ENCODE results near the gene RFC3. TPM values are rescaled to one million over a fixed set of nuclear protein-coding genes. Genes with fewer than 3 reads are reported as not detected.
"Not testable (repeated sequence)": the region's sequence is repeated elsewhere in the genome, so short reads cannot be mapped to it uniquely, and the experiment has no call there.

RFC3 gene
- total and polyA plus RNA-seq, 2 donors (not counting 1 experiment from before 2014, with no cell fraction given), result 3.1 to 13.4 TPM

- H3K36me3 ChIP-seq (ENCODE audit: control insufficient read depth, insufficient read depth, low read length), result no peaks in the 10 kb centered on the region
- no peak overlapping the region for H3K9ac ChIP-seq (ENCODE audit: insufficient read depth, low read length)
- no peak overlapping the region for H2AFZ ChIP-seq (ENCODE audit: low read length)
- H4K20me1 ChIP-seq (ENCODE audit: control insufficient read depth, extremely low read depth, insufficient read depth, low read length), result no peaks in the 10 kb centered on the region
- H3K4me3 ChIP-seq (replicated peaks in 1 of 4; ENCODE audit: control extremely low read depth in 1 of 4, insufficient read depth in 1 of 4, low read depth in 3 of 4, low read length in 4 of 4), result no peak overlapping the region
- no peak overlapping the region for H3K27ac ChIP-seq (ENCODE audit: insufficient read depth, low read length)
- TF ChIP-seq CTCF (conservative IDR thresholded peaks at IDR 0.05 in 1 of 2, IDR thresholded peaks at IDR 0.05 in 1 of 2; ENCODE audit: low read depth in 1 of 2, low read length in 2 of 2), result no peak
- no peak for TF ChIP-seq EZH2 (IDR thresholded peaks at IDR 0.05; ENCODE audit: low read length, missing control alignments)
- H3K9me3 ChIP-seq (ENCODE audit: control insufficient read depth, insufficient read depth, low read depth, low read length), result no peaks in the 10 kb centered on the region
- no peaks in the 10 kb centered on the region for H3K79me2 ChIP-seq (ENCODE audit: control insufficient read depth, insufficient read depth, low read length)
- no peak overlapping the region for H3K4me2 ChIP-seq (ENCODE audit: extremely low read depth, insufficient read depth, low read length)
- H3K27me3 ChIP-seq (ENCODE audit: control insufficient read depth, insufficient read depth, low read length), result peaks cover 3% of the 10 kb centered on the region
- no peaks in the 10 kb centered on the region for H3K4me1 ChIP-seq (ENCODE audit: control insufficient read depth, extremely low read depth, insufficient read depth, low read length)
- DNase-seq (ENCODE audit: low read depth in 2 of 2), result no peak
Observed at GRCh38 chr13:33775339-33776108, 42.4 kb upstream of the RFC3 start.

GRCh38 chr13:33776239-33776881 lies 41.6 kb upstream of the RFC3 start:
- Histone ChIP-seq H4K20me1 (ENCODE audit: control insufficient read depth, extremely low read depth, insufficient read depth, low read length) (no peaks in the 10 kb centered on the region), H3K9ac (ENCODE audit: insufficient read depth, low read length) (no peak overlapping the region), H3K27me3 (ENCODE audit: control insufficient read depth, insufficient read depth, low read length) (peaks cover 3% of the 10 kb centered on the region), H3K4me3 (replicated peaks in 1 of 4; ENCODE audit: control extremely low read depth in 1 of 4, insufficient read depth in 1 of 4, low read depth in 3 of 4, low read length in 4 of 4) (no peak overlapping the region), H3K27ac (ENCODE audit: insufficient read depth, low read length) (no peak overlapping the region), H3K36me3 (ENCODE audit: control insufficient read depth, insufficient read depth, low read length) (no peaks in the 10 kb centered on the region), H3K79me2 (ENCODE audit: control insufficient read depth, insufficient read depth, low read length) (no peaks in the 10 kb centered on the region), H3K4me1 (ENCODE audit: control insufficient read depth, extremely low read depth, insufficient read depth, low read length) (no peaks in the 10 kb centered on the region), H3K4me2 (ENCODE audit: extremely low read depth, insufficient read depth, low read length) (no peak overlapping the region), H3K9me3 (ENCODE audit: control insufficient read depth, insufficient read depth, low read depth, low read length) (no peaks in the 10 kb centered on the region), H2AFZ (ENCODE audit: low read length) (no peak overlapping the region)
- DNase-seq (ENCODE audit: low read depth in 2 of 2), result no peak
- TF ChIP-seq EZH2 (IDR thresholded peaks at IDR 0.05; ENCODE audit: low read length, missing control alignments) (no peak), CTCF (conservative IDR thresholded peaks at IDR 0.05 in 1 of 2, IDR thresholded peaks at IDR 0.05 in 1 of 2; ENCODE audit: low read depth in 1 of 2, low read length in 2 of 2) (no peak)

DNA sequence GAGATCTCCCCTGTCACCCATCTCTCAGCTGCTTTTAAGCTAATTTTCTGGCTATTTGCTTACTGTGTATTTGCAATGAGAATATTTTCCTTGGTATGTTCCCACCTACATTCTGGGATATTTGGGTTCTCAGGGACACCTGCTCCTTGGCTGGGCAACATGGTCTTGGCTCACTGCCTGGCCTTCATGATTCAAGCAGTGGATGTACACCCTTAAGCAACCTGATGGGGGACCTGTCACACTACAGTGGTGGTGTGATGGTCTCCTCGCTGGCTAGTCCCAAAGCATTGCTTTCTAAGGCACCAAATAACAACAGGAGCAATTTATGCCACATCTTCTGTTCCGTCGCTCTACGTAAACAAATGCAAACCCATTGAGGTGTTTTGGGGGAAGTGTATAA lies 35.3 kb upstream of the RFC3 start:
- no peak for DNase-seq (ENCODE audit: low read depth in 2 of 2)
- Histone ChIP-seq H3K36me3 (ENCODE audit: control insufficient read depth, insufficient read depth, low read length) (no peaks in the 10 kb centered on the region), H2AFZ (ENCODE audit: low read length) (no peak overlapping the region), H3K4me3 (replicated peaks in 1 of 4; ENCODE audit: control extremely low read depth in 1 of 4, insufficient read depth in 1 of 4, low read depth in 3 of 4, low read length in 4 of 4) (no peak overlapping the region), H3K4me2 (ENCODE audit: extremely low read depth, insufficient read depth, low read length) (no peak overlapping the region), H3K27me3 (ENCODE audit: control insufficient read depth, insufficient read depth, low read length) (peaks cover 3% of the 10 kb centered on the region), H3K4me1 (ENCODE audit: control insufficient read depth, extremely low read depth, insufficient read depth, low read length) (no peaks in the 10 kb centered on the region), H3K9me3 (ENCODE audit: control insufficient read depth, insufficient read depth, low read depth, low read length) (no peaks in the 10 kb centered on the region), H3K27ac (ENCODE audit: insufficient read depth, low read length) (no peak overlapping the region), H3K79me2 (ENCODE audit: control insufficient read depth, insufficient read depth, low read length) (no peaks in the 10 kb centered on the region), H4K20me1 (ENCODE audit: control insufficient read depth, extremely low read depth, insufficient read depth, low read length) (no peaks in the 10 kb centered on the region), H3K9ac (ENCODE audit: insufficient read depth, low read length) (no peak overlapping the region)
- TF ChIP-seq EZH2 (IDR thresholded peaks at IDR 0.05; ENCODE audit: low read length, missing control alignments) (no peak), CTCF (conservative IDR thresholded peaks at IDR 0.05 in 1 of 2, IDR thresholded peaks at IDR 0.05 in 1 of 2; ENCODE audit: low read depth in 1 of 2, low read length in 2 of 2) (no peak)

DNA sequence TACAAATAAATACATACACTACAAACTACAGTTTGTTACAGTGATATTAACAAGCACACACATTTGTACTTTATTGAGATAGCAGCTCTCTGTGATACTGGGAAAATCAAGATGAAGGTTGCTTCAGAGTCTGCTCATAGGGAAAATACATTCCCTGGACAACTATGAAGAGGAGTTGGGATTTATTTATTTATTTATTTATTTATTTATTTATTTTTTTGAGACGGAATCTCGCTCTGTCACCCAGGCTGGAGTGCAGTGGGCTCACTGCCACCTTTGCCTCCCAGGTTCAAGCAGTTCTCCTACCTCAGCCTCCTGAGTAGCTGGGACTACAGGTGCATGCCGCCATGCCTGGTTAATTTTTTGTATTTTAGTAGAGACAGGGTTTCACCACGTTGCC lies 34.7 kb upstream of the RFC3 start:
- H2AFZ ChIP-seq (ENCODE audit: low read length); H3K4me3 ChIP-seq (replicated peaks in 1 of 4; ENCODE audit: control extremely low read depth in 1 of 4, insufficient read depth in 1 of 4, low read depth in 3 of 4, low read length in 4 of 4); H3K9me3 ChIP-seq (ENCODE audit: control insufficient read depth, insufficient read depth, low read depth, low read length); H3K79me2 ChIP-seq (ENCODE audit: control insufficient read depth, insufficient read depth, low read length); H3K27me3 ChIP-seq (ENCODE audit: control insufficient read depth, insufficient read depth, low read length); H3K27ac ChIP-seq (ENCODE audit: insufficient read depth, low read length); H3K9ac ChIP-seq (ENCODE audit: insufficient read depth, low read length); H3K4me1 ChIP-seq (ENCODE audit: control insufficient read depth, extremely low read depth, insufficient read depth, low read length); DNase-seq (ENCODE audit: low read depth in 2 of 2); H3K36me3 ChIP-seq (ENCODE audit: control insufficient read depth, insufficient read depth, low read length); H3K4me2 ChIP-seq (ENCODE audit: extremely low read depth, insufficient read depth, low read length); H4K20me1 ChIP-seq (ENCODE audit: control insufficient read depth, extremely low read depth, insufficient read depth, low read length): not testable (repeated sequence)

All from fibroblast of lung (primary cell).